DMS114 treated with DMSO at 0.1 percent for 48 hours (cell line): ENCODE results near the gene TMEM151A.
"Not testable (repeated sequence)": the region's sequence is repeated elsewhere in the genome, so short reads cannot be mapped to it uniquely, and the experiment has no call there.

Source experiments
- DNase-seq: peaks from one replicate; lab custom pipeline; 2025; ENCODE audit not compliant: unreplicated experiment; lab: John Stamatoyannopoulos, UW

TMEM151A gene

DNA sequence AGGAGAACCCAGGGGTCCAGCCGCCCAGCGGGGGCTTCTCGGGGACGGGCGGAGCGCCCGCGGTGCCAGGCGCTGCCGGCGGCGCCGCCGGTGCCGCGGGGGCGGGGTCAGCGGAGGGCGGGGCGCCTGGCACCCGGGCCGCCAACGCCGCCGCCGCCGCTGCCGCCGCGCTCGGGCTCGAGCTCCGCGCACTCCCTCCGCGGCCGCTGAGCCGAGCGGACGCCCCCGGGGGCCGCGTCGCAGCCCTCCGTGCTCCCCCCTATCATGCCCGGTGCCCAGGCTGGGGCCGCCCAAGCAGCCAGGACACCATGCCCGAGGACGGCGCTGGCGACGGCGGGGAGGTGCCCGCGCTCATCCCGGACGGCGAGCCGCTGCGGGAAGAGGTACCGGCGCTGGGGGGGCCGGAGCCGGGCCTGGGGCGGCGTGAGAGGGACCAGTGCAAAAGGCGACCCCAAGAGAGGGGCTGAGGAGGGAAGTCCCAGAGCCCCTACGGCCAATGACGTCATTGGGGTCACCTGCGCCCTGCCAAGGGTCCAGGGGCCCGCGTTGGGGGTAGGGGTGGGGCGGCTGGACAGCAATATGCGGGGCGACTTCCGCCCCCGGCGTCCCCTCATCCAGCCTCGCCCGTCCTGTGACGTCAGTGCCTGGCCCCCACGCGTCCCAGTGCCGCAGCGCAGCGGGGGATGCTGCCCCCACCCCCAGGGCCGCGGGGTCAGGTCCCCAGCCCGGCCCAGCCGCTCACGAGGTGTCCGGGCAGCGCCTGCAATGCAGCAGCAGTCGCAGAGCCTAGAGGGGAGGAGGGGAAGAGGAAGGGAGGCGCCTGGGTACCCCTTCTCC is at the start of gene TMEM151A:
Gene TMEM151A (plus strand): TSS at position 189 of the 837 bp plus-strand sequence. CDS start 120 bp downstream, at position 309.
- DNase-seq, result no peak

DNA sequence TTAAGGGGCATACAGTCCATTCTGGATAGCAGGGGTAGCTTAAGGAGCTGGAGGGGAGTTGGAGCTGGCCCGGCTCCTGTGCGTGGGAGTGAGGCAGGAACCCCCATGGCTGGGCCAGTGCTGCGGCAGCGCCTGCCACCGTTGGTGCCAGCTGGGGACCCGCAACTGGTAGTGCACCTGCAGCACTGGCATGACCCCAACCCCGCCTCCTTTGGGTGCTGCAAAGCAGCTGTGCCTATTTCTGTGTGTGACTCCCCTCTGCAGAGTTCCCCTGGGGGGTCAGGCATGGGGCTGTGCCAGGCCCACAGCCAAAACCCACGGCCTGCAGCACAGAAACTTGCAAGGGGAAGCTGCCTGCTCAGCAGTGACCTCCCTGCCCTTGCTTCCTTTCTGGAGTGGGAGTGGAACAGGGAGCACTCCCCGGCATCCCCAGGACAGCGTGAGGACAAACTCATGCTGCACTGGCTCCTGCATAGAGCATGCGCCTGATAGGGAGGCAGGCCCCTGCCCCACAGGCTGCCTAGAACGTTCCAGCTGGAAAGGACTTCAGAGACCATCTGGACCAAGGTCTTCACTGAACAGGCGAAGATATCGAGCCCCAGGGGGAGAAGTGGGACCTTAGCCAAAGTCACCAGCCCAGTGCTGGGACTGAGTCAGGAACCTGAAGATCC is 49.5 kb upstream of the TMEM151A start:
- no peak for DNase-seq

DNA sequence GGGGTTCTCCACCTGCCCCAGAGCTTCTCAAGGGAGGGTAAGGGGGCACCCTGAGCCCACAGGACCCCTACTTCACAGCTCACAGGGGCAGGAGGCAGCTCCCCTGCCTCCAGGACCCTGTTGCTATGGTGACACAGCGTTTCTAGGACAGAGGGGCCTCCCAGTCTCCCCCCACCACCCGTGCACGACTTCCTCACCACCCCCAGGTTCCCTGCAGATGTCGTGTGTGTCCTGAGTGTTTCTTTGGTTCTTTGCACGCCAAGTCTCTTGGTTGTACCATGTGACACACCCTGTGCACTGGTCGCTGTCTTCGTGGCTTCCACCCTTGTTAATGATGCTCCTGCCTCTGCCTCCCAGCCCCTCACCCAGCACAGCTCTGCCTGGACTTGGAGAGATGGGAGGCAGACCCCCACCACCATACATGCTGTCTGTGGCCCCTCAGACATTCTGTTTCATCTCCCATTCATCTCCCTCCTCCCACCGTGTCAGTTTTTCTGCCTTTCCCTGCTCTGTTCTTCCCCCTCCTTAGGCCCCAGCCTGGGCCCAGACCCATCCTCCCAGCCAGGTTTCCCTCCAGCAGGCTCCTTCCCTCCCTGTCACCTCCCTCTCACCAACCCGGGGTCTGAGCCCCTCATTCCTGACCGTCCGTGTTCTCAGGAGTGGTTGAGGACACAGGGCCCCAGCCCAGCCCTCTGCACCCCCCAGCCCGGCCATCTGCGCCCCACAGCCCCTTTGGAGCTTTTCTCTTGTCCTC is 47.7 kb upstream of the TMEM151A start:
- no peak for DNase-seq

DNA sequence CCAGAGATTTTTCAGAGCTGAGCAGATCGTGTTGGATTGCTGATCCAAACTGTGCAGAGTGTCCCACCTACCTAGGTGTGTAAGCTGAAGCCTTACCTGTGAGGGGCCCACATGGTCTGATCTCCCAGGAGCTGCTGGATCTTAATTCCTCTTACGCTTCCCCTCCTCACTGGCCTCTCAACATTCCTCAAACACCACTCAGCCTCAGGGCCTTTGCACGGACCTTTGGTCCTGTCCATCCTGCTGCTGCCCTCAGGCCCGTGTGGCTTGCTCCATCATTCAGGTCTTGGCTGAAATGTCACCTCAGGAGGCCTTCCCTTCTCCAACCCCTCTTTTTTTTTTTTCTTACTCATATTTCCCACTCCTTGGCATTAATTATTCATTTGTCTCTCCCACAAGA is 44.4 kb upstream of the TMEM151A start:
- no peak for DNase-seq

DNA sequence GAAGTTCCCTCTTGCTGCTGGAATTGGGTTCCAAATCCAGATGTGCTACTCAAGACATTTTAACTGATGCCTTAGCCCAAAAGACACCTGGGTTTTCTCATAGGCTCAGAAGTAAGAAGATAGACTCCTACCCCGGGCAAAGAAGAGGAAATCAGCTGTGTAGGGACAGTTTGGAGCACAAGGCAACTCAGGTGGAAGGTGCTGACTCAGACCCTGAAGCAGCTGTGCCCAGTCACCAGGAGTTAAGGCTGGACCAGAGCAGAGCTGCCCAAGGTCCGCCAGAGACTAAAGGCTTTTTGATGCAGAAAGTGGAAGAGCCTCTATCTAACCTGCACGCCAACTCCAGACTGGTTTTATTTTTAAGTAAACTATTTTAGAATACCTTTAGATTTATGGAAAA is 43.9 kb upstream of the TMEM151A start:
- no peak for DNase-seq

DNA sequence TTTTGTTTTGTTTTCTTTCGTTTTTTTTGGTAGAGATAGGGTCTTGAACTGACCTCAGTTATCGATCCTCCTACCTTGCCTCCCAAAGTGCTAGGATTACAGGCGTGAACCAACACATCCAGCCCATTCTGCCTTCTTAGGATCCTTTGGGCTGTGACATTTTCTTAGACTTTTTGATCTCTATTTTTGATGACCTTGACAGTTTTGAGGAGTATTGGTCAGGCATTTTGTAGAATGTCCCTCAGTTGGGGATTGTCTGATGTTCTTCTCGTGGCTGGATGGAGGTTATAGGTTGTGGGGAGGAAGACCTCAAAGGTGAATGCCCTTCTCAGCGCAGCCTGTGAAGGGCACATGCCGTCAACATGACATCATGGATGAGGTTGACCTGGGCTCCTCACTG is 42.8 kb upstream of the TMEM151A start:
- no peak for DNase-seq

DNA sequence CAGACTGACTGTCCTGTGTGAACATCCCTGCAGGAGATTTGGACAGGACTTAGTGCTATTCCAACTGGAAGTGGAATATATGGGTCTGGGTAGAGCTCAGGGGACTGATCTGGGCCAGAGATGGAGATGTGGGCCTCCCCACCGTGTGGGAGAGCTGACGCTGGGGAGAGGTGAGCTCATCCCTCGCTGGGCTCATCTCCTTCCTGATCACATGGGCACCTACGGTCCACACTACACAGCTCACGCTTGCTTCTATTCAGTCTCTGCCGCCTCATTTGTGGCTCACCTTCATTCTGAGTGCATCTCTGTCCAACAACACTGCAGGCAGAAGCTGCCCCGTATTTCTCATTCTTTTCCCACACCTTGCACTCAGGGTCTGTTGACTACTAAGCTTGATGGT is 39.9 kb upstream of the TMEM151A start:
- no peak for DNase-seq

DNA sequence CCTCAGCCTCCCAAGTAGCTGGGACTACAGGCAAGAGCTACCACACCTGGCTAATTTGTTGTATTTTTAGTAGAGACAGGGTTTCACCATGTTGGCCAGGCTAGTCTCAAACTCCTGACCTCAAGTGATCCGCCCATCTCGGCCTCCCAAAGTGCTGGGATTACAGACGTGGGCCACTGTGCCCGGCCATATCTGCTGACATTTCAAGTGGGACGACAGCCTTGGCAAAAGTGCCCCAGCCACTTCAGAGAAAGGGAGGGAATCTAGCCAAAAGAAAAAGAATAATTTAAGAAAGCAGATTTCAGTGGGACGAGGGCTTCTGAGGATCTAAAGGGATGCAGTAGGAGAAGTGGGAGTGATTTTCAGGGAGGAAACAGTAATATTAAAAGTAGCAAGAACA is 38.6 kb upstream of the TMEM151A start:
- DNase-seq, result not testable (repeated sequence)

DNA sequence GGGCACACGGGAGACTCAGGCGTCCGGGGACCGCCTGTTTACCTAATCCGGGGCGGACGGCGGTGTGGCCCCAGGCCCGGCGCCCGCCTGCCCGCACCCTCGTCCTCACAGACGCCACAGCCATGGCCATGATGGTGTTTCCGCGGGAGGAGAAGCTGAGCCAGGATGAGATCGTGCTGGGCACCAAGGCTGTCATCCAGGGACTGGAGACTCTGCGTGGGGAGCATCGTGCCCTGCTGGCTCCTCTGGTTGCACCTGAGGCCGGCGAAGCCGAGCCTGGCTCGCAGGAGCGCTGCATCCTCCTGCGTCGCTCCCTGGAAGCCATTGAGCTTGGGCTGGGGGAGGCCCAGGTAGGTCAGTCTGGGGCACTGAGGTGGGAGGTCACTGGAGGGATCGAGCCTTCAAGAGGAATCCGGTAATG is 33.2 kb upstream of the TMEM151A start:
- no peak for DNase-seq

DNA sequence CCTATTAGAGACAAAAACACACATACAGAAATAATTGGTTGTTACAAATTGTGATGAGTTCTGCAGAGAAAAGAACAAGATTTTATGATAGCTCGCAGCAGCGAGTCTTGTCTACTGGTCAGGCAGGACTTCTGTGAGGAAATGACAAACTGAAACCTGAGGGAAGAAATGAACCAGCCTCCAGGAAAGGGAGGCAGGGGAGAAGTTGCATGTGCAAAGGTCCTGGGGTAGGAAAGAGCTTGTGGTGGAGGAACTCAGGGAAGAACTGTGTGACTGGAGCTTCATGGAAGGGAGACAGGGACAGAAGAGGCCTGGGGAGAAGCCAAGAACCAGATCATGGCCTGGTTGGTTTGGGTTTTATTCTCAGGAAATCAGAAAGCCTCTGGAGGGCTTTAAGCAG is 32.5 kb upstream of the TMEM151A start:
- no peak for DNase-seq

DNA sequence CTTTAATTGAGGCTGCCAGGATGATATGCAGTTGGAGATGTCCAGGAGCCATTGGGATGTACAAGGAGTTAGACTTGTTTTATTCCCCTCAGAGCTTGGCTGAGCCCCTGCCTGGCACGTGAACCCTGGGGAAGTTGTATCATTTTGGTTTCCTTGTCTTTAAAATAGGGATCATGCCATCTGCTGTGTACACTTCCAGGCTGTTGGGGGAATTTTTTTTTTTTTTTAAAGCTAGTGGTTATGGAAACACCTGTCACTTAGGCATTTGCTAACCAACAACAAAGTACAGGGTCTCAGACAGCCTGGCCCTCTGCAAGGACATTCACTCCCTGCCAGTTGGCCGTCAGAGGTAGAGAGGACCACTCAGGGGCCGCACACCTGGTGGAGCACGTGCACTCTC is 31.7 kb upstream of the TMEM151A start:
- DNase-seq, result no peak

DNA sequence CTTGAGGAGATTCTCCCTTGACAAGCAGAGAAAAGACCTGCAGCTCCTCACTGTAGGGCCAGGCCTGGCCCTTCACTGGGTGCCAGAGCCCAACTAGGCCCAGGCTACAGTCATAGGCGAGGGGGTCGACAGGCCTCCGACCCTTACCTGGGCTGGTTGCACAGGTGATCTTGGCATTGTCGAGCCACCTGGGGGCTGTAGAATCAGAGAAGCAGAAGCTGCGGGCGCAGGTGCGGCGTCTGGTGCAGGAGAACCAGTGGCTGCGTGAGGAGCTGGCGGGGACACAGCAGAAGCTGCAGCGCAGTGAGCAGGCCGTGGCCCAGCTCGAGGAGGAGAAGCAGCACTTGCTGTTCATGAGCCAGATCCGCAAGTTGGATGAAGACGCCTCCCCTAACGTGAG is 30.1 kb upstream of the TMEM151A start:
- DNase-seq, result no peak

DNA sequence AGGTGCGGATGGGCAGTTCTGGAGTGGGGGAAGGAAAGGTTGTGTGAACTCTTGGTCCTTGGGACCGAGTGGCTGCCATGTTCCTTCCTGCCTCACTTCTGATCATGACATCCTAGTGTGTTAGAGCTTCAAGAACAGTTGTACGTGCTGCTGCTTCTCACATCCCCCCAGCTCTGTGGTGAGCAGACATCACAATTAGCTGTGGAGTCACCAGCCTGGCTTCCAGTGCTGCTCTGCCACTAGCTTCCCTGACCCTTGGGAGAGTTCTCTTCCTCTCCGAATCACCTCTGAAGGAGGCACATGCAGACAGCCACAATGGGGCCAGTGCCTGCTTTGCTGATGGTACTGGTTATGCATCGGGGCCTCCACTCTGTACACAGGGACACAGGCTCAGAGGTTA is 29.5 kb upstream of the TMEM151A start:
- DNase-seq, result no peak

DNA sequence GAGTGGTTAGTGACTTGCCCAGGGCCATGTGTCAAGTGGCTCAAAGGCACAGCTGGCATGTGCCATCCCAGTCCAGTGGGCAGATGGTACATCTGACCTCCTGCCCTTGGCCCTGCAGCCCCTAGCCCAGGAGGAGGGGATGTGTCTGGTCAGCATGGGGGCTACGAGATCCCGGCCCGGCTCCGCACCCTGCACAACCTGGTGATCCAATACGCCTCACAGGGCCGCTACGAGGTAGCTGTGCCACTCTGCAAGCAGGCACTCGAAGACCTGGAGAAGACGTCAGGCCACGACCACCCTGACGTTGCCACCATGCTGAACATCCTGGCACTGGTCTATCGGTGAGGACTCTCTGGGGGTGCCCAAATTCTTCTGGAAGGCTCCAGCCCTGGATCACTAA is 29.0 kb upstream of the TMEM151A start:
- DNase-seq, result no peak

DNA sequence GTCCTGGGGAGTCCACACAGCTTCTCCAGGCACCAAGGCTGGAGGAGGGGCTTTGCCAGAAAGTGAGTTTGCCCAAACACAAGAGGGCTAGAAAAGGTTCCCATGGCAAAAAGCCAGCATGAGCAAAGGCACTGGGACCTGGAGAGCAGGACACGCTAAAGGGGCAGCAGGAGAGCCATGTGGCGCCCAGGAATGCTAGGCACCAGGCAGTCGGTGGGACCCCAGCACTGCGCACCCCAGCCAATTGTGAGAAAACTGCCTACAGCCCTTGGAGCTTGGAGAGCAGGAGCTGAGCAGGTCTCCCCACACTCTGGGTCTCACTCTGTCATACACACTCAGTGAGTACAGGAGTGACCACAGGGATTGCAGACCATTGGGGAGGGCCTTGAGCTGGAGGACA is 28.5 kb upstream of the TMEM151A start:
- DNase-seq, result no peak

DNA sequence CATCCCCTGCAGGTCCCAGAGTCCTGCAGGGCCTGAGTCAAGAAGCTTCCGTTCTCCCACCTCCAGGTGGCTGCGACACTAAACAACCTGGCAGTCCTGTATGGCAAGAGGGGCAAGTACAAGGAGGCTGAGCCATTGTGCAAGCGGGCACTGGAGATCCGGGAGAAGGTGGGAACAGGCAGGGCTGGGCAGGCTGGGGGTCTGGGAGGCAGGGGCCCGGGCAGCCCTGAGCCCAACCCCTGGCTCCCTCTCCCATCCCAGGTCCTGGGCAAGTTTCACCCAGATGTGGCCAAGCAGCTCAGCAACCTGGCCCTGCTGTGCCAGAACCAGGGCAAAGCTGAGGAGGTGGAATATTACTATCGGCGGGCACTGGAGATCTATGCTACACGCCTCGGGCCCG is 27.9 kb upstream of the TMEM151A start:
- DNase-seq, result no peak

DNA sequence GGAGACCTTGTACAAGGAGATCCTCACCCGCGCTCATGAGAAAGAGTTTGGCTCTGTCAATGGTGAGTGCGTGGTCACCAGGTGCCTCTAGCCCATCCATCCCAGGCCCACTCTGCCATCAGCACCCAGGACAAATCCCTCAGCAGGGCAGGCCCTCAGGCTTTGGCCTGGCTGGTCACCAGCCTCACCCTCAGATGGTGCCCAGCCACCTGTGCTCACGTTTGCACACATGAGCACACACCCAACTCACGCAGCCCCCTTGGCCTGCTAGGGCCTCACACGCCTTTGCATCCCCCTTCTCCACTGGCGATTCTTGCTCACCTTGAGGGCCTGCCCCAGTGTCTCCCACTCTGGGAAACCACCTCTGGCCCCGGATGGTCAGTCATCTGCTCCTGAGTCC is 27.3 kb upstream of the TMEM151A start:
- DNase-seq, result no peak

DNA sequence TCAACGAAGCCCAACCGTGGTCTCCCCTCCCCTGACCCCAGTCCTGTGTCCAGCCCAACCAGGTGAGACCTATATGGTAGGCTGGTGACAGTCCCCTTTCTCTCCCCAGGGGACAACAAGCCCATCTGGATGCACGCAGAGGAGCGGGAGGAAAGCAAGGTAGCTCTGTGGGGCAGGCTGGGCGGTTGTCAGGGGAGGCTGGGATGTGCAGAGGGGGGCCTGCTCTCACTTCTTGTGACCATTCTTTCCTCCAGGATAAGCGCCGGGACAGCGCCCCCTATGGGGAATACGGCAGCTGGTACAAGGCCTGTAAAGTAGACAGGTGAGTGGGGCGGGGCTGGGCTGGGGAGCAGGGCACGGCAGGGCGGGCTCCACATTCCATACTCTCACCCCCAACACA is 26.8 kb upstream of the TMEM151A start:
- DNase-seq, result no peak

DNA sequence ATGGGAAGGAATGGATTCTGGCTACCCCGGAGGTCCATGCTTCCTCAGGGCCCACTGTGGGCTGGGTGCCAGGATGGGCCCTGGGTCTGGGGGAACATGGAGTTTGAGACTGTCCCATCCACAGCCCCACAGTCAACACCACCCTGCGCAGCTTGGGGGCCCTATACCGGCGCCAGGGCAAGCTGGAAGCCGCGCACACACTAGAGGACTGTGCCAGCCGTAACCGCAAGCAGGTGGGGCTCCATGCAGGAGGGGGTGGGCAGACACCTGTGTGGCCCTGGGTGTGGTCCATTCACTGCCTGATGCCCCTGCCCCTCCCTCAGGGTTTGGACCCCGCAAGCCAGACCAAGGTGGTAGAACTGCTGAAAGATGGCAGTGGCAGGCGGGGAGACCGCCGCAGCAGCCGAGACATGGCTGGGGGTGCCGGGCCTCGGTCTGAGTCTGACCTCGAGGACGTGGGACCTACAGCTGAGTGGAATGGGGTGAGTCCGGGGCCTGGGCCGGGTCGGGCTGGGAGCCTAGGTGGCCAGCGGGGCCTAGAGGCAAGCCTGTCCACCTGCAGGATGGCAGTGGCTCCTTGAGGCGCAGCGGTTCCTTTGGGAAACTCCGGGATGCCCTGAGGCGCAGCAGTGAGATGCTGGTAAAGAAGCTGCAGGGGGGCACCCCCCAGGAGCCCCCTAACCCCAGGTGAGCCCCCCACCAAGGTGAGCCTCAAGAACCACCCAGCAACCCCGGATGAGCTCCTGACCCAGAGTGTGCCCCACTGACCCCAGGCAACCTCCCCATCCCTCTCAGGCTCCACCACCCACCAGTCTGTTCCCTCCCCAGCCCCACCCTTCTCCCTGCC is 25.9 kb upstream of the TMEM151A start:
- DNase-seq, result no peak

DNA sequence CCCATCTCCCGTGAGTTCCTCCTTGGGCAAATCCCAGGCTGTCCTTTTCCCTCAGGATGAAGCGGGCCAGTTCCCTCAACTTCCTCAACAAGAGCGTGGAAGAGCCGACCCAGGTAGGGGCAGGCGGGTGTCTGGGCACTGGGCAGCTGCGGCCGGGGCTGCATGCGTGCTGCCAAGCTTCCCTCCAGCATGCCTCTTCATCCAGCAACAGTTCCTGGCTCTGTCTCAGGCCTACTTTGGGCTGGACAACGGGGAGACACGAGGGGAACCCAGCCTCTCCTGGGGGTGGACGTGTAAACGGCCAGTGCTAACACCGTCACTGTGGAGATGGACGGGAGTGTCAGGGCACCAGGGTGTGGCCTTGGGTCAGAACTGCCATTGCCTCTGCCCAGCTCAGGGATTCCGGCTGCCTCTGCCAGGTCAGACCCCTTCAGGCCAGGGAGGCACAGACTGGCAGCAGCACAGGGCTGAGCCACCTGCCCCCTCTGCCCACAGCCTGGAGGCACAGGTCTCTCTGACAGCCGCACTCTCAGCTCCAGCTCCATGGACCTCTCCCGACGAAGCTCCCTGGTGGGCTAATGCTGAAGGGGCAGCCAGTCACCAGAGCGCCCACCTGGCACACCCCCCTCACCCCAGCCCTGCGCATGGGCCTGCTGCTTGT is 25.2 kb upstream of the TMEM151A start:
- DNase-seq, result no peak

DNA sequence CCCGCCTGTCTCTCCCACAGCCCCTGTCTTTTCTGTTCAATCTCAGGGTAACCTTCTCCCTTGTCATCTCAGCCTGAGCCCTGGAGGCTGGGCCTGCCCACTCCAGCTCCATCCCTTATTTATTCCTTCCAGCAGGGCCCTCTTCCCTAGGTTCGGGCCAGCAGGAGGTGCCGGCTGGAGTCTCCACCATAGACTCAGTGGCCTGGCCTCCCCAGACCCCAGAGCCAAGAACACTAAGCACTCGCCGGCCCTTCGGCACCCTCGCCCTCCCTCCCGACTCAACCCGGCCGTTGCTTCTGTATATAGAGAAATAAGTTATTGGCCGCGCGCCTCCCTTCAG is 24.7 kb upstream of the TMEM151A start:
- no peak for DNase-seq
